ENCODE measurements around the gene SIGLEC14. TPM values are rescaled to one million over a fixed set of nuclear protein-coding genes. Genes with fewer than 3 reads are reported as not detected.

Gene SIGLEC14
- total RNA-seq, 6 experiments from 2014 or later: 2.9 to 6.1 (median 3.4) TPM; not detected in 2

DNA sequence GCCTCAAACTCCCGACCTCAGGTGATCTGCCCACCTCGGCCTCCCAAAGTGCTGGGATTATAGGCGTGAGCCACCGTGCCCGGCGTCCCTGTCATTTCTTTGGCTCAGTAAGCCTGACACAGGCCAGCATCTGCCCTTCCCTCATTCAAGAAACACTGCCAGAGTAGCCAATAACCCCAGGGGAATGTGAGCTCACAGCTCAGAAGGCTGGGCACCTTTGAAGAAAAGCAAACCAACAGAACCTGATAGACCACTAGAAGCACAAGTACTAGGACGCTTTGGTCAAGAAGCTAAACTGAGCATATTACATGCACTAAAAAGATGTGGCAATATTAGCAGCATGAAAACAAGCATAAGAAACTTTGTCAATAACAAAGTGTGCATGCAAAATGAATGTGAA lies 30.6 kb downstream of the SIGLEC14 start:
- 68% methylated on average over 3 of the region's 7 CpGs for WGBS (ENCODE audit: insufficient coverage, low coverage, low lambda C conversion rate, missing lambda C conversion rate)
- no peaks in the 10 kb centered on the region for H3K4me1 ChIP-seq
- intact Hi-C loops (cut with DNase I): no loop called here

DNA sequence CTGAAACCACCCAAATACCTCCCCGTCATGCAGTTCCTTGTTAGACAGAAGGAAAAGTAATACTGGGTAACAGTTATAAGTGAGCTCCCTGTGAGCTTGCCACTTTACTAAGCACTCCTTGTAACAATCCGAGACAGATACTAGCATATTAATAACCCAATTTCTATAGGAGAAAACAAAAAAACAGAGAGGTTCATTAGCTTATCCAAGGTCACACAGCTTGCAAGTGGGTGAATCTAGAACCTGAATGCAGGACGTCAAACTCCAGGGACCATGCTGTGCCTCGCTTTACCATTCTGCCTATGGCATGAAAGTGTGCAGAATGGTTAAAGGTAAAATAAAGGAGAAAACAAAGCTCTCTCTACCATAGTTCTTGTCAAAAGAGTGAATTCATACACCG lies 31.8 kb downstream of the SIGLEC14 start:
- ATAC-seq (no peak), DNase-seq (no peak)
- H3K9me3 ChIP-seq: no peaks in the 10 kb centered on the region
- no peak overlapping the region for H3K27ac ChIP-seq
- no peaks in the 10 kb centered on the region for H3K4me1 ChIP-seq
- TF ChIP-seq, protein P1, sequence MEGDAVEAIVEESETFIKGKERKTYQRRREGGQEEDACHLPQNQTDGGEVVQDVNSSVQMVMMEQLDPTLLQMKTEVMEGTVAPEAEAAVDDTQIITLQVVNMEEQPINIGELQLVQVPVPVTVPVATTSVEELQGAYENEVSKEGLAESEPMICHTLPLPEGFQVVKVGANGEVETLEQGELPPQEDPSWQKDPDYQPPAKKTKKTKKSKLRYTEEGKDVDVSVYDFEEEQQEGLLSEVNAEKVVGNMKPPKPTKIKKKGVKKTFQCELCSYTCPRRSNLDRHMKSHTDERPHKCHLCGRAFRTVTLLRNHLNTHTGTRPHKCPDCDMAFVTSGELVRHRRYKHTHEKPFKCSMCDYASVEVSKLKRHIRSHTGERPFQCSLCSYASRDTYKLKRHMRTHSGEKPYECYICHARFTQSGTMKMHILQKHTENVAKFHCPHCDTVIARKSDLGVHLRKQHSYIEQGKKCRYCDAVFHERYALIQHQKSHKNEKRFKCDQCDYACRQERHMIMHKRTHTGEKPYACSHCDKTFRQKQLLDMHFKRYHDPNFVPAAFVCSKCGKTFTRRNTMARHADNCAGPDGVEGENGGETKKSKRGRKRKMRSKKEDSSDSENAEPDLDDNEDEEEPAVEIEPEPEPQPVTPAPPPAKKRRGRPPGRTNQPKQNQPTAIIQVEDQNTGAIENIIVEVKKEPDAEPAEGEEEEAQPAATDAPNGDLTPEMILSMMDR (IDR thresholded peaks at IDR 0.05): no peak
- no peak for TF ChIP-seq POLR2A (IDR thresholded peaks at IDR 0.05)
- H3K27me3 ChIP-seq: no peaks in the 10 kb centered on the region
- 54% methylated on average over 5 of the region's 5 CpGs for WGBS (ENCODE audit: insufficient coverage, low coverage, low lambda C conversion rate, missing lambda C conversion rate)
- intact Hi-C loops (cut with DNase I): no loop called here
- no peaks in the 10 kb centered on the region for H3K36me3 ChIP-seq
- no peak overlapping the region for H3K4me3 ChIP-seq

More for the DNA sequence above, 30.6 kb downstream of the SIGLEC14 start:
- DNase-seq (peak in 1 of 3 donors; percentile 25), ATAC-seq (no peak)
- Histone ChIP-seq H3K27me3 (no peaks in the 10 kb centered on the region), H3K36me3 (no peaks in the 10 kb centered on the region), H3K4me3 (no peak overlapping the region), H3K9me3 (no peaks in the 10 kb centered on the region), H3K27ac (no peak overlapping the region)
- TF ChIP-seq, protein P1 (IDR thresholded peaks at IDR 0.05): no peak
- TF ChIP-seq POLR2A (IDR thresholded peaks at IDR 0.05): no peak

DNA sequence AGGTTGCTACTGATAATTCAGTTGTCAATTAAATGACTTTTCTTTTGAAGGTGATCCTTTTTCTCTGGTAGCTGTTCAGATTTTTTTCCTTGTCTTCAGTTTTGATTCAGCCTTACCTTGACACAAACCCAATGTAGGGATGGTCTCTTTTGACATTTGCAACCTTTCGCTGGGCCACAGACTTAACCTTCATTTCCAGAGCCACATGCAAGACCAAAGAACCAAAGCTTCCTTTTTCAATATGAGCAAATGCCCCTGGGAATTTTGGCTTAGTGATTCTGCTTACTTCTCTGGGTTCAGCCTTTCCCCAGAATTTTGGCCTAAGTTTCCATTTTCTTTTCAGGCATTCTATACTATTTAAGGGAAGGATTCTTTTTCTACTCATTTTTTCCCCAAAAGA lies 36.0 kb downstream of the SIGLEC14 start:
- DNase-seq: no peak
- no peak overlapping the region for H3K27ac ChIP-seq
- no peak for ATAC-seq
- H3K36me3 ChIP-seq: no peaks in the 10 kb centered on the region
- no peaks in the 10 kb centered on the region for H3K27me3 ChIP-seq
- intact Hi-C loops (cut with DNase I): no loop called here
- H3K9me3 ChIP-seq: no peaks in the 10 kb centered on the region
- WGBS (ENCODE audit: insufficient coverage, low coverage, low lambda C conversion rate, missing lambda C conversion rate): 29% methylated on average over 1 of the region's 1 CpG
- no peaks in the 10 kb centered on the region for H3K4me1 ChIP-seq
- TF ChIP-seq, protein P1 (IDR thresholded peaks at IDR 0.05): no peak
- TF ChIP-seq POLR2A (IDR thresholded peaks at IDR 0.05): no peak
- H3K4me3 ChIP-seq: no peak overlapping the region

DNA sequence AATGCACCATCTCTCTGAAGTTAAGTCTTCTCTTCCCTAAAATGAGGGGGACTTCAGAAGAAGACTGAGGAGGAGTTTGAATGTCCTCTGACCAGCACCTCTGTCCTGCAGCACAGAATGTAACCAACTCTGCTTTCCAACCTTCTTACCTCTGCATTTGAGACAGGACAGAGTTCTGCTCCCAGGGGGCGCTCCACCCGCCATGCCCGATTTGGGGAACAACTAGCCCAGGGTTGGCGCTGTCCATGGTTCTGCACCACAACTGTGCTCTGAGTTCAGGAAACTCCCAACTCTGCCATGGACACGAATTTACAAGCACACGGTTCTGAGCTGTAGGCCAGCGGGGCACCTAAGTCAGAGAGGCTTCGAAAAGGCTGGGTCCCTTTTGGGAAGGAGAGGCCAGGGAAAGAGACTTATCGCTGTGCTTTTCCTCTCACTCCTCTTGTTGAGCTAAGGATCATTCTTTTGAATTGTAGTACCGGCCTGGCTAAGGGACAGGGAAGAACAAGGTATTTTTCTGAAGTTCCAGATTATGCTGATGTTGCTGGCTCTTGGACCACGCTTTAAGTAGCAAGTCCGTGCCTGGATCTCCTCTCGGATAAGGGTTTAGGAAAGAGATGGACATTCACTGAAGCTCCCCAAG lies 38.6 kb downstream of the SIGLEC14 start:
- Histone ChIP-seq H3K4me3 (no peak overlapping the region), H3K36me3 (no peaks in the 10 kb centered on the region), H3K27me3 (no peaks in the 10 kb centered on the region), H3K9me3 (no peaks in the 10 kb centered on the region), H3K4me1 (no peaks in the 10 kb centered on the region), H3K27ac (no peak overlapping the region)
- intact Hi-C loops (cut with DNase I): no loop called here
- TF ChIP-seq, protein P1 (IDR thresholded peaks at IDR 0.05): peak; percentile 32 to 47 (median 34)
- no peak for TF ChIP-seq POLR2A (IDR thresholded peaks at IDR 0.05)
- 21% methylated on average over 10 of the region's 13 CpGs for WGBS (ENCODE audit: insufficient coverage, low coverage, low lambda C conversion rate, missing lambda C conversion rate)
- DNase-seq: peak; percentile 67 to 79 (median 75)
- ATAC-seq: peak; percentile 57 to 81 (median 74)
